Stomach (tissue), 9 donors: ENCODE measurements around the gene MACROD1. TPM values are rescaled to one million over a fixed set of nuclear protein-coding genes. Genes with fewer than 3 reads are reported as not detected.
A peak's percentile ranks its signal among the peaks of the same experiment; 100 is the strongest.

ENCODE experiments used
- DNase-seq, 2 donors: peaks; one replicate each; pipeline versions ENCODE4 v3.0.0 to v3.0.0-alpha.2; 2013 to 2019
- H3K27ac ChIP-seq, 5 donors: fragments of 200-600 bp in 4 of 5; sonication (generic) in 4 of 5; one replicate each; pipeline ENCODE4 v1.5.1; 2013 to 2019; ENCODE audit warnings: mild to moderate bottlenecking in 1 of 5, moderate library complexity in 1 of 5
- H3K27me3 ChIP-seq, 3 donors: fragments of 200-600 bp; sonication (generic); one replicate each; pipeline ENCODE4 v1.5.1; 2017 to 2019; ENCODE audit warnings: mixed run types in 1 of 3
- H3K36me3 ChIP-seq, 4 donors: fragments of 200-600 bp; sonication (generic); 1 replicate in 3 of 4; 2 replicates in 1 of 4; pipeline ENCODE4 v1.5.1; 2016 to 2019
- H3K4me1 ChIP-seq, 4 donors: fragments of 200-600 bp; sonication (generic); one replicate each; pipeline ENCODE4 v1.5.1; 2016 to 2019
- H3K4me3 ChIP-seq, 4 donors: fragments of 200-600 bp; sonication (generic) in 3 of 4; one replicate each; pipeline ENCODE4 v1.5.1; 2016 to 2019; ENCODE audit warnings: mild to moderate bottlenecking in 1 of 4
- H3K9me3 ChIP-seq, 4 donors: fragments of 200-600 bp; sonication (generic); one replicate each; pipeline ENCODE4 v1.5.1; 2016 to 2019
- CTCF ChIP-seq, 7 experiments: fragments of 450-650 bp in 4 of 7; fragments of 200-600 bp in 3 of 7; sonication (generic) in 3 of 7; IDR thresholded peaks; one replicate each; pipeline ENCODE4 v1.5.1; 2016 to 2019; ENCODE audit warnings: antibody characterized with exemption in 7 of 7, control low read depth in 2 of 7, mild to moderate bottlenecking in 1 of 7
- EP300 ChIP-seq: sonication (generic); formaldehyde crosslinking; IDR thresholded peaks from one replicate; pipeline ENCODE4 v1.6.1; 2017; ENCODE audit warnings: antibody characterized with exemption
- POLR2A ChIP-seq, 4 donors: fragments of 450-650 bp; IDR thresholded peaks; one replicate each; pipeline ENCODE4 v1.6.1; 2016; ENCODE audit warnings: antibody characterized with exemption in 4 of 4, control low read depth in 2 of 4, mild to moderate bottlenecking in 1 of 4, moderate library complexity in 1 of 4
- POLR2AphosphoS5 ChIP-seq, 3 donors: sonication (generic); formaldehyde crosslinking; IDR thresholded peaks; one replicate each; pipeline ENCODE4 v1.6.1; 2016; ENCODE audit warnings: antibody characterized with exemption in 3 of 3
- WGBS, 5 donors: extraction: QIAGEN DNeasy Blood & Tissue Kit in 3 of 5; methylation state at CpG; one replicate each; pipeline versions ENCODE4 v1.1.5 to v1.1.7; 2013 to 2018; 5-methylcytosine and 5-hydroxymethylcytosine counted together
- intact Hi-C: fragments of 100-400 bp; cut with DNase I; formaldehyde crosslinking; loops from one replicate; pipeline ENCODE4 v1.15.1; 2023; ENCODE audit warnings: low total_unique reads
- polyA plus RNA-seq, 3 donors: library from polyadenylated mRNA; stranded (reverse); fragments of 200-250 nt; gene quantifications; one replicate each; pipeline ENCODE4 v1.2.3, GENCODE V29; 2013
- total RNA-seq, 5 donors: library from RNA; depleted of rRNA; stranded (reverse); fragments of >200 nt; gene quantifications; one replicate each; pipeline versions ENCODE4 v1.1.0 to v1.2.3, GENCODE V29; 2014 to 2016
- donor health status: healthy with polysubstance abuse.
- donor health status: Bipolar disorder and iron deficiency.
- donor health status: healthy.

MACROD1 gene
- total and polyA plus RNA-seq, 8 donors: 18.0 to 283 (median 47.4) TPM

GRCh38 chr11:64100782-64101353, 65.0 kb downstream of the MACROD1 start:
- intact Hi-C loops: no loop called here
- H3K27ac ChIP-seq: no peak overlapping the region
- H3K4me3 ChIP-seq: no peak overlapping the region
- TF ChIP-seq EP300 (no peak), POLR2AphosphoS5 (IDR thresholded peaks at IDR 0.05) (no peak), CTCF (IDR thresholded peaks at IDR 0.05) (no peak), POLR2A (IDR thresholded peaks at IDR 0.05) (no peak)
- WGBS, 5 donors: 88 to 95% (median 92%) methylated on average over 7 of the region's 7 CpGs
- H3K27me3 ChIP-seq: no peaks in the 10 kb centered on the region
- DNase-seq: no peak
- H3K4me1 ChIP-seq: peaks cover 0 to 26% (median 6%) of the 10 kb centered on the region in 4 donors
- no peaks in the 10 kb centered on the region for H3K36me3 ChIP-seq
- no peaks in the 10 kb centered on the region for H3K9me3 ChIP-seq

GRCh38 chr11:64100360-64100759, 65.6 kb downstream of the MACROD1 start:
- Histone ChIP-seq H3K27me3 (no peaks in the 10 kb centered on the region), H3K36me3 (no peaks in the 10 kb centered on the region), H3K4me3 (no peak overlapping the region), H3K27ac (no peak overlapping the region), H3K9me3 (no peaks in the 10 kb centered on the region), H3K4me1 (peaks cover 0 to 28% (median 11%) of the 10 kb centered on the region in 4 donors)
- TF ChIP-seq CTCF (IDR thresholded peaks at IDR 0.05) (no peak), POLR2AphosphoS5 (IDR thresholded peaks at IDR 0.05) (no peak), EP300 (no peak), POLR2A (IDR thresholded peaks at IDR 0.05) (no peak)
- WGBS, 5 donors: 74 to 89% (median 83%) methylated on average over 8 of the region's 8 CpGs
- no peak for DNase-seq
- intact Hi-C loops: no loop called here

GRCh38 chr11:64099436-64099835, 66.5 kb downstream of the MACROD1 start:
- WGBS, 5 donors: 73 to 99% (median 96%) methylated on average over 4 of the region's 4 CpGs
- intact Hi-C loops: no loop called here
- TF ChIP-seq POLR2AphosphoS5 (IDR thresholded peaks at IDR 0.05) (no peak), CTCF (IDR thresholded peaks at IDR 0.05) (no peak), EP300 (no peak), POLR2A (IDR thresholded peaks at IDR 0.05) (no peak)
- Histone ChIP-seq H3K4me3 (no peak overlapping the region), H3K27ac (no peak overlapping the region), H3K27me3 (no peaks in the 10 kb centered on the region), H3K9me3 (no peaks in the 10 kb centered on the region), H3K36me3 (no peaks in the 10 kb centered on the region), H3K4me1 (peaks cover 0 to 36% (median 17%) of the 10 kb centered on the region in 4 donors)
- DNase-seq: no peak

DNA sequence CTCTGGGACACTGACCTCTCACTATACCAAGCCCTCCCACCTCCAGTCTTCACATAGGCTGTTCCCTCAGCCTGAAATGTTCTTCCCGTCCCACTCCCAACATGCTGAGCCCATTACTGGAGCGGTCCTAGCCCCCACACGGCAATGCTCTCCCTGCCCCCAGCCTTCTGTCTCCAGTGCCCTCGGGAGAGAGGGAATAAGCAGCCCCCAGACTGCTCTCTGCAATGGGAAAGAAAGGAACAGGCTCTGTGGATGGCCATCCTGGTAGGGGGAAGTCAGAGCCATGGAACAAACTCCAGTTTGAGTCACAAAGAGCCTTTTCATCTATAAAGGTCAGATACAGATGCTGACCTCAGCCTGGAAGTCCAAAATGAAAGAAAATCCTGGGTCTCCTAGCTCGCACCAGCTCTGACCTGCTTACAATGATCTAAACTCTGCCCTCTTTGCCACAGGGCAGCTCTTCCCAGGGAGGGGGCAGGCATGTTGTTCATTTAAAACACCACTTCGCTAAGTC, 67.5 kb downstream of the MACROD1 start:
- Histone ChIP-seq H3K27me3 (no peaks in the 10 kb centered on the region), H3K36me3 (no peaks in the 10 kb centered on the region), H3K4me1 (peaks cover 0 to 36% (median 22%) of the 10 kb centered on the region in 4 donors), H3K27ac (peak overlapping the region in 1 of 5 donors; percentile 55), H3K9me3 (no peaks in the 10 kb centered on the region), H3K4me3 (no peak overlapping the region)
- WGBS, 5 donors: 74 to 94% (median 86%) methylated on average over 6 of the region's 6 CpGs
- intact Hi-C loops: no loop called here
- DNase-seq: no peak
- TF ChIP-seq CTCF (IDR thresholded peaks at IDR 0.05) (no peak), EP300 (no peak), POLR2AphosphoS5 (IDR thresholded peaks at IDR 0.05) (no peak), POLR2A (IDR thresholded peaks at IDR 0.05) (no peak)
